ENCODE results near the gene TMIGD1.
"Not testable (repeated sequence)": the region's sequence is repeated elsewhere in the genome, so short reads cannot be mapped to it uniquely, and the experiment has no call there.

The TMIGD1 gene

DNA sequence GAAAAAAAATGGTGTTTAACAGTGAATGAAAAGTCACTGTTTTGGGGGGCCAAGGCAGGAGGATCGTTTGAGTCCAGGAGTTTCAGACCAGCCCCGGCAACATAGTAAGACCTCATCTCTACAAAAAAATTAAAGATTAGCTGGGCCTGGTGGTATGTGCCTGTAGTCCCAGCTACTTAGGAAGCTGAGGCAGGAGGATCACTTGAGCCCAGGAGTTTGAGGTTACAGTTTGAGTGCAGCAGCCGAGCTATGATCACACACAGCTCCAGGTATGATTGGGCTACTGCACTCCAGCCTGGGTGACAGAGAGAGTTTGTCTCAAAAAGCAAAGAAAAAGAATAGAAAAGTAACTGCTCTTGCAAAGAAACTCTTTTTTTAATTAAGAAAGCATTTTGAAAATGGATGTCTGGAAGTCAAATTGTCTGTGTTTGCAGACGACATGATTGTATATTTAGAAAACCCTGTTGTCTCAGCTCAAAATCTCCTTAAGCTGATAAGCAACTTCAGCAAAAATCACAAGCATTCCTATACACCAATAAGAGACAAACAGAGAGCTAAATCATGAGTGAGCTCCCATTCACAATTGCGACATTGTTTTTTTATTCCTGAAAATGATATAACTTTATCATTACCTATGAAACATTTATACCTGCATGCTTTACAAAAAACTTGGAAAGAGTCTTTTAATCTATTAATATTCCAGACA, 24.4 kb upstream of the TMIGD1 start:
- DNase-seq: no peak

DNA sequence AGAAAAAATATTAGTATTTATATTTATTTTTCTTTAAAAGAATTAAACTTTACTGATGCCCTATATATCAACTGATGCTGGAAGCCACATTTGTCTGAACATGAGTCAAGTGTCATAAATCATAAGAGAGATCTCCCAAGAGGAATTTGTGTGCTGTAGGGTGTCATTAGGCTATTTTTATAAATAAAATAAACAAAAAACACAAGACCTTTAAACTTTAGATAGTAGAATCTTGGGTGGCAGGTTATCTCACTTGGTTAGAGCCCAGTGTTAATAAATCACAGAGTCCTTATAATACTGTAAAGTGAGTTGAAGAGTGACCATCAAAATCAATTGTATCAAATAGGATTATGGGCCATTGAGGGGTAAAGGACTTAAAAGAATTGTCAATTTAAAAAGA, 23.6 kb upstream of the TMIGD1 start:
- no peak for DNase-seq

GRCh38 chr17:30354701-30355100, 20.8 kb upstream of the TMIGD1 start:
- no peak for DNase-seq

- DNase-seq: no peak
Measured at GRCh38 chr17:30352240-30352814, 18.5 kb upstream of the TMIGD1 start.

DNA sequence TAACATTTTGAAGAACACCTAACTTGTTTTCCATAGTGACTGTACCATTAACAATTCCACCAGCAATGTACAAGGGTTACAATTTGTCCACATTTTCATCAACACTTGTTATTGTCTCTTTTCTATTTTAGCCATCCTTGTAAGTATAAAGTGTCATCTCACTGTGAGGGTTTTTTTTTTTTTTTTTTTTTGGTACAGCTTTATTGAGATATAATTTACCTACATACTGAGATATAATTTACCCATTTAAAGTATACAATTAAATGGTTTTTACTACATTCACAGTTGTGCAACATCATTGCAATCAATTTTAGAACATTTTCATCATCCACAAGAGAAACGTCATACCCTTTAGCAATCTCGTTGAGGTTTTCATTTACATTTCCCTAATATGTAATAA, 17.9 kb upstream of the TMIGD1 start:
- DNase-seq: no peak

GRCh38 chr17:30351263-30351662, 17.4 kb upstream of the TMIGD1 start:
- not testable (repeated sequence) for DNase-seq

- no peak for DNase-seq
Measured at GRCh38 chr17:30349252-30349651, 15.4 kb upstream of the TMIGD1 start.

DNA sequence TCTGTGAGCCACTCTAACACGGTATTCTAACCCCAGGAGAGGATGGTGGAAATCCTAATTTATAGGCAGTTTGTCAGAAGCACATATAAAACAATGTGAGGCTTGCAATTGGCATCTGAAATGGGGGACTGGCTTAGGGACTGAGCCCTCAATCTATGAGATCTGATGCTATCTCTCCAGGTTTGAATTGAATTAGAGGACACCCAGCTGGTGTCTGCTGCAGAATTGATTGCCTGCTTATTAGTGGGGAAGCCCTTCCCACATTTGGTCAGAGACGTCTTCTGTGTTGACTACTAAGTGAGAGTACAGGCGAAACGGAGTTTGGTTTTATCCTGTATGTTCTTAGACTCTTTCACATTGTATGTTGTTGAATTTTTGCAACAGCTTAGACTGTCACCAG, 13.6 kb upstream of the TMIGD1 start:
- DNase-seq: no peak

DNA sequence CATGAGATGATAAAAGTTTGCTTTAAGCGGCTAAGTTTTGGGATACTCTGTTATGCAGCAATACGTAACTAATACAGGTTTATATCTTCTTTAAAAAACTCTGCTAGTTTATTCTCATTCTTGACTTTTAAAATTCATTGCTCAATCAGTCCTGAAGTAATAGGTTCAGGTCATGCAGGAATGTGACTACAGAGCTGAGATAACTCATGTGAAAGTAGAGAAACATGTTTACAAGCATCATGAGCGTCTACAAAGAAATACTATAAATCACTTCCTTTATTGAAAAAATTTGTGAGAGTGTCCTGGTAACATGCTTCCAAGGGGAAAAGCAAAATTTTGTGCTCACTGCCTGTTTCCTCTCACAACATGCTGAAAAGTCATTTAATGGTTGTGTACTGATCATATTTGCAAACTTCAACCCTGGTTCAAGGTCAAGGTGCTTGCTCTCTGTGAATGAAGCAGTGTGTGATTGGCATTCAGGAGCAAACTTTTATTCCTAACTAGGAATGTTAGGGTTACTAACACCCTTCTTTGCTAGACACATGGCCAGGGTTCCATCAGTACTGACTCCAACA, 12.5 kb upstream of the TMIGD1 start:
- DNase-seq: no peak

DNA sequence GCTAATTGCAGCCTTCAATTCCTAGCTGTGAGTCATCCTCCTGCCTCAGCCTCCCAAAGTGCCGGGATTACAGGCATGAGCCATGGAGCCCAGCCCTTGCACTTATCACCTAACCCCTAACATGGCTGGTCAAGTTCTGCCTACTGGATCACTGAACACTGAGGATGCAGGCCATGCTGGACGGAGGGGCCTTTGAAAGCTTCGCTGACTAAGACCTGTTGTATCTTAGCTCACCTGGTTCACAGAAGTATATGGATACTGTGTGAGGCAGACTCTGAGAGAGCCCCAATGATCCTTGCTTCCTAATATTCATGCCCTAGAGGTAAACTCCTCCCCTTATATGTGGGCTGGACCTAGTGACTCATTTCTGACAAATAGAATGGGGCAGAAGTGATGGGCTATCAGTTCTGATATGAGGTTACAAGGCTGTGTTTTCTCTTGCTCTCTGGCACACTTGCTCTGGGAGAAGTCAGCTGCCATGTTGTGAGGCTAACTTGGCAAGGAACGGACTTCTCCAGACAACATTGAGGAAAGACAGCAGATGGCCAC, 11.7 kb upstream of the TMIGD1 start:
- DNase-seq: no peak

DNA sequence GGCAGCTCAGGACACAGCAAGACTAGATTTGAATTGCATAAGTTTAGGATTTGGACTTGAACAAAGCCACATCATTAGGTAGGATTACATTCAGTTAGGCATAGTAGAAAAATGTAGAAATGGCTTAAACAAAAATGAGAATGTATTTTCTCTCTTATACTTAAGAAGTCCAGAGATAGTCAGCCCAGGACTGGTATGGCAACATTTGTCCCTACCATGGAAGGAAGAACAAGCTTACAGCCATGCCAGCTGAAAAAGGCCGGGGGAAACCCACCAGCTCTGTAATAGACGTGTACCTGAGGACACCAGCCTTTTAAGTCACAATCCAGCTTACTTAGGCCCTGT, 11.2 kb upstream of the TMIGD1 start:
- no peak for DNase-seq

- no peak for DNase-seq
Measured at GRCh38 chr17:30344283-30345088, 10.6 kb upstream of the TMIGD1 start.

DNA sequence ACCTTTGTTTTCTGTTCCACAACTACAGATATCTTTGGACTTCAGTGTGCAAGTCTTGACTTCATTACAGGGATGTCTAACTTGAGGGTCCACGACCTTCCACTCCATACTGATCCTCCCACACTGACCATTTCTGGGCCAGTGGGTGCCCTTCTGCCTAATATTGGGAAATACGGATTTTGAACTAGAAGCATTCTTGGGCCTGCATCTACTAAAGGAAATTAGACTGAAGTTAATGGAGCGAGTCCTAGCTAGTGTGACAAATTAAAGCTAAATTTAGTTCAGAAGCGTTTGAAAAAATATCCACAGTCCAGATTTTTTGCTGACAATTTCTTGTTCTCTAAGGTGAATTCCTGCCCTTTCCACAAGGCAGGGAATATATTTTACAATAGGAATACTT, 9.9 kb upstream of the TMIGD1 start:
- no peak for DNase-seq

DNA sequence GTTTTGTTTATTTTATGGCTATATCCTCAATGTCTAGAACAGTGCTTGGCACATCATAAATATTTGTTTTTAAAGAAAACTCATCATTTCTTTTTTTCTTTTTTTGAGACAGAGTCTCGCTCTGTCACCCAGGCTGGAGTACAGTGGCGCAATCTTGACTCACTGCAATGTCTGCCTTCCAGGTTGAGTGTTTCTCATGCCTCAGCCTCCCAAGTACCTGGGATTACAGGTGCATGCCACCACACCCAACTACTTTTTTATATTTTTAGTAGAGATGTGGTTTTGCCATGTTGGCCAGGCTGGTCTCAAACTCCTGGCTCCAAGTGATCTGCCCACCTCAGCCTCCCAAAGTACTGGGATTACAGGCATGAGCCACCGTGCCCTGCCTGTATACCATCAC, 9.4 kb upstream of the TMIGD1 start:
- DNase-seq: not testable (repeated sequence)

GRCh38 chr17:30341703-30342249, 7.9 kb upstream of the TMIGD1 start:
- no peak for DNase-seq

- DNase-seq: no peak
Measured at GRCh38 chr17:30340801-30341356, 7.0 kb upstream of the TMIGD1 start.

DNA sequence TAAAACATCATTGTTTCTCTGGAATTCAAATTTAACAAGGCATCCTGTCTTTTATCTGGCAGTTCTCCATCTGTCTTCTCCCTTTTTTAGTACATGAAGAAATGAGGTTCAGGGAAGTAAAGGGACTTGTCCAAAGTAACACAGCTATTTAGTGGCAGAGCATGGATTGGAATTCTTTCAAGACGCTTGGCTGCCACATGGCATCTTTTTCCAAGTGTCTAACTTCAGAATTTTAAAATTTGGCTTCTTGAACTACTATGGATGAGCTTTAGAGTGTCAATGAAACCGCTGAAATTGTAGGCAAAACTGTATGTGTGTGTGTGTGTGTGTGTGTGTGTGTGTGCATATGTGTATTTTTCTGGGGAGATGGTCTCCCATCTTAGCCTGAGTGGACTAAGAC, 5.2 kb upstream of the TMIGD1 start:
- no peak for DNase-seq

DNA sequence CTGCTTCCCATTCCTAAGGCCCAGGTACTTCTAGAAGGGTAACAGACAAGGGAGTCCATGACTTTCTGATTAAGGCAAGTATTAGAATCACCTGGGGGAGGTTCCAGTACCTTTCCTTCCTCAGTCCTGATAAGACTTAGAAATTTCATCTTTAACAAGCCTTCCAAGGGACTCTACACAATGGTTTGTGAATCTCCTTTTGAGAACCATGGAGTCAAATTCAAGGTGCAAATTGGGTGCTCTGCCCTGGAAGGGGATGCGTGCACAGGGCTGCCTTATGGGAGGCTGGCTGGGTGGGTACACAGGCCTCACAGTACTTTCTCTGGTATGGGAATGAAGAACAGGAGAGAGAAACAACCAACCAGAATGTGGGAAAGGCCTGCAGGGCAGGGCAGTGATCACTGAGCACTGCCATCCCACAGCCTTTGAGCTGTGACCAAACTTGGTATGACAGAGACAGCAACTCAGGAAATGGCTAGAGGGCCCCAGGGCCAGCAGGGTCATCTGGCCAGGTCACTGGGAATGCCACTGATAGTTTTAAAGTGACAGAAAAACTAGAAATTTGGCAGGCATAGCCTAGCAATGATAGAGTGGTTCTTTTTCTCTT, 3.6 kb upstream of the TMIGD1 start:
- DNase-seq: no peak

GRCh38 chr17:30336369-30337171, 2.7 kb upstream of the TMIGD1 start:
- peak; percentile 82 for DNase-seq

GRCh38 chr17:30334421-30334820, 564 bp upstream of the TMIGD1 start:
- DNase-seq: no peak

DNA sequence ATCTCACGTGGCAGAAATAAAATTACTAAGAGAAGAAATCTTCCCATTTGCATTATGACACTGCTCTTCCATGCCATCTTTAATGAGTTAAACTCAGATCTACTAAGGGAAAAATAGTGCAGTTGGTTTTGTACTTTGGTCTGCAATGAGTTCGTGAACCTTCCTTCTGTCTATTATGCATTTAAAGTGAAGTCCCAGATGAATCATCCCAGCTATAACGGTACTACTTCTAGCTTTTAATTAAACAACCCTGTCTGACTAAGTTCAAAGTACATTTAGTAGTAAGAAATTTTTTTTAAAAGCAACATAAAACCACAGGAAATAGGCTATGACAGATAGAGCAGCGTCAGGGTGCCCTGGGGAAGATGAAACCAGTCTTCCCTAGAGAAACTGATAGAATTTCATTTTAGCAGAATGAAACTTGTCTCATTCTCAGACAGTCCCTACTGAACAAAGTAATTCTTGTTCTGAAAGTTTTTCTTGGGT, 1.8 kb downstream of the TMIGD1 start:
- DNase-seq: peak; percentile 69
